COLO668 (cell line): ENCODE measurements around the gene MSH5.
"Not testable (repeated sequence)": the region's sequence is repeated elsewhere in the genome, so short reads cannot be mapped to it uniquely, and the experiment has no call there.

Experiments used
- DNase-seq: peaks from one replicate; lab custom pipeline; 2025; ENCODE audit not compliant: unreplicated experiment; lab: John Stamatoyannopoulos, UW

MSH5 gene

DNA sequence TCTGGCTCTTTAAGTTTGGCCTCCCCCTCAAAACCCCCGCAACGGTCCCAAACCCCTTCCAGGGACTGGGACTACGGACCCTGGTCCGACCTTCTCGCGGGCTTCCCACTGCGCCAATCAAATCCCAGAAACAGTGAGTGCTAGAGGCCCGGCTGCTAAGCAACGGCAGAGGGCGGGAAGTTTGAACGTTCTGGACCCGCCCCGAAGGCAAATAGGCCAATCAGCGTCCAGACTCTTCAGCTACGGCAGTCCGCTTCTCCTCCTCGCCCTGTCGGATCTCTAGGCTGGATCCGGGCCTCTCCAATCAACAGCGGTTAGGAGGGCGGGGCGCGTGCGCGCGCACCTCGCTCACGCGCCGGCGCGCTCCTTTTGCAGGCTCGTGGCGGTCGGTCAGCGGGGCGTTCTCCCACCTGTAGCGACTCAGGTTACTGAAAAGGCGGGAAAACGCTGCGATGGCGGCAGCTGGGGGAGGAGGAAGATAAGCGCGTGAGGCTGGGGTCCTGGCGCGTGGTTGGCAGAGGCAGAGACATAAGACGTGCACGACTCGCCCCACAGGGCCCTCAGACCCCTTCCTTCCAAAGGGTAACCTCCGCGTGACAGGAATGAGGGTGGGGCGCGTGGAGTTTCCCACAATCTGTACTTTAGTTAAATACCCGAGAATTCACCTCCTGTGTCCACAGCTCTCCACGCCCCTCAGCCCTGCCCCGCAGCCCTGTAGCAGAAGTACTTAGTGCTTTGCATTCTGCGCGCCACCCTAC, at the start of gene MSH5:
Gene MSH5, plus strand, starts transcription at position 367 of the 758 bp plus-strand sequence. CDS start 462 bp downstream, outside the sequence.
- peak; percentile 97 for DNase-seq

DNA sequence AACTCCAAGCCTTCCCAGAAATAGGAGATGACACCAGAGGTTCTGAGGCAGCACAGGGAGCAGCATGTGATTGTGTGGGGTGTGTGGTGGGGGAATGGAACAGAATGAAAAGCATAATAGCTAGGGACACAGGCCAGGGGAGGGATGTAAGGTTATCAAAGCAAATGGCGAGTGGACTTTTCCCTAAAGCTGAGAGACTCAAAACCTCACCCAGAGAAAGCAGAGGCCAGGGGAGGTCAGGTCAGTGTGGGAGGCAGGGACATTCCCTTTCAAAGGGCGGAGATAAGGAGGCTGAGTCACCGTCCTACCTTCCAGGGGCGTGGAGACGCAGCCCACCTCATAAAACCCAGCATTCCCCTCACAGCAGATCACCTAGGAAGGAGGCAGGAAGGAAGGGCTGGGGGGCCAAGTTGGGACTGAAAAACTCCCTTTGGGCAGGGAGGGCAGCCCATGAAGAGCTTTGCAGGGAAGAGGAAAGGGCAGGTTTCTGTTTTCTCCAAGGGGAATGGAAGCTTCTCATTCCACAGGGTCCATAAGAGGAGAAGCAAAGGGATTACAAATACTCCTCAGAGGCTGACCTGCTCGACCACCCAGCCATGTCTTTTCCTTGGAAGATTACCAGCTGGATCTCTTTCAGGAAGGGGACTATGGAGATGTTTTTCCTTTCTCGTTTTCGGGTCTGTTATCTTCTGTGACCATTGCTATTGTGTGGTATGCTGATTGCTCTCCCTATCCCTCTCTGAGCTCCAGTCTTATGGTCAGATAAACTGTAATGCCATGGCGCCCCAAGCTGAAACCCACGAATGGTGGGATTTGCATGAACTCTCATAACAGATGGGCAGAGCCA, 49.4 kb upstream of the MSH5 start:
- no peak for DNase-seq

DNA sequence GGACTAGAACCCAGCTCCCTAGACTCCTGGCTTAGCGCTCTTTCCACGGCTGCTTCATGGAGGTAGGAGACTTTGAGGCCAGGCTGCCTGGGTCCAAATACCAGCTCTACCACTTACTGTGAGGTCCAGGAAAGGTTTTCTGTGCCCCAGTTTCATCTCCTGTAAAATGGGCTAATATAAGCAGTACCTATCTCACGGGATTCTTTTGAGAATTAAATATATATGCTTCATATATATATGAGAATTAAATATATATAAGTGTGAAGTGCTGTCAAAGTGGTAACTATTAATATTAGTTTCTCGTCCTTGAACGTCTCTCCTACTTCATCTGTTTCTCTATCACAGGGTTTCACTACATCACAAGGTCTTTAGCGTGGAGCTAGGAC, 48.7 kb upstream of the MSH5 start:
- DNase-seq = no peak

DNA sequence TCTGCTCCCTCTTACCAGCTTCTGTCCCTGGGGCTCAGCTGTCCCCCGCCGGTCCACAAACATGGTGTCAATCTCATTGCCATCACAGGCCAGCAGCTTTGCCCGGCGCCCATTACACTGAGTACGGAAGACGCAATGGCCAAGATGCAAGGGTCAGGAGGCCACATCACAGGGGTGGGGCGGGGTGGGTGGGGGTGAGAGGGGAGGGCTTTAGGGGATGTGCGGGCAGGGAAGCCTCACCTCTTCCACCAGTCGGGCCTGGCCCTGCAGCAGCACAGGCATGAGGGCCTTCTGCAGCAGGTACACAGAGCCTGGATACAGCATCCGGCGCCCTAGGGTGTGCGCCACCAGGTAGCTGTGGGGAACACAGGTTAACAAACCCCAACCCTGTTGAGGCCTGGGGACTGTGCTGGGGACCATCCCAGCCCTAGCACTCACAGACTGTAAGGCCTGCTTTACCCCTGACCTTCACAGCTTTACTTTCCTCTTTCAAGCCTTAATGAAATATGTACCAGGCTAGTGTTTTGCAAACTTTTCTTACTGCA, 48.2 kb upstream of the MSH5 start:
- no peak for DNase-seq

DNA sequence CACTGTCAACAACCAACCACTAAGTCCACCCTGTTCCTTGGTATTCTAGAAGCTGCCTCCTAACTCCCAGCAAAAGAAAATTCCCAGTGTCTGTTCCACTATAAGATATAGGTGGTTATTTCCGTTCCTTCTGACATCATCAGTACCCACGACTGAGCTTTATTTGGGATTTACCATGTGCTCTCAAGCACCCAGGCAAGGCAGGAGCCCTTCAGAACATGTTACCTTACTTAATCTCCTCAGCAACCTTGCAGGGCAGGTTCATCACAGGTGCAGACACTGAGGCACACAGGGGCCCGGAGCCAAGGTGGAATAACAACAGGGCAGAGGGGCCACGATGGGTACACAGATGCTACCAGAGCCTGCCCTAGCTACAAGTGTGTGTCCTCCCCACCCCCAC, 47.5 kb upstream of the MSH5 start:
- DNase-seq = no peak

DNA sequence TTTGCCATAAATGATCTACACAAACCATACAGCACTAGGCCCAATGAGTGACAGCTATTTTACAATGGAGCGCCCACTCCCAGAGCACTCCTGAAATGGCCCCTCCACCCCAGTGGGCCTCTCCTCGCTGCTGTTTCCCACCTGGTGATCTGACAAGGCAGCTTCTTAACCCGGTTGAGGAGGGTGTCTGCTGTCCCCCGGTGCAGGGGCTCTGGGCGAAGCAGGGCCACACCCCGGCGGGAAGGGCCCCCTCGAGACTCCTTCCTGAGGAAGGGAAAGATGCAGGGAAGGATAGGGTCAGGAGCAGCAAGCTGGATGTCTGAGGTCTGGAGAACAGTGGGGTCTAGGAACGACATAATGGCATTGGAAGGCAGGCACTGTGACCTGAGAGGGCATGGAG, 46.9 kb upstream of the MSH5 start:
- DNase-seq = no peak

DNA sequence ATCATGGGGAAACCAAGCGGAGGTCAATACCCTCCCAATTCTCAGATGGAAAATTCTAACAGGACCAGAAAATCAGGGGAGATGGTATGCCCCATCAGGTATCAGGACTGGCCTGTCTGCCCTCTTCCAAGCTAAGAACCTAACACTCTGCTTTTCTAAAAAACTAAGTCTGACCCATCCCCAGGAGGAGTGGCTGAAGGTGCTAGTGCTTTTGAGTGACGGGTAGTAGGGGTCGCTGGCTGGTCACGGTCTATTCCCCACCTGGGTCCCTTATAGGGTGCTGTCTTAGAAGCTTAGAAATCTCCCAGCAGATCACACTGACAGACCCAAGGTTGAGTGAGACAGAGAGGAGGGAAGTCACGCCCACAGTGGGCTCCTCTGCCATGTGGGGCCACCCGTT, 46.3 kb upstream of the MSH5 start:
- DNase-seq = no peak

DNA sequence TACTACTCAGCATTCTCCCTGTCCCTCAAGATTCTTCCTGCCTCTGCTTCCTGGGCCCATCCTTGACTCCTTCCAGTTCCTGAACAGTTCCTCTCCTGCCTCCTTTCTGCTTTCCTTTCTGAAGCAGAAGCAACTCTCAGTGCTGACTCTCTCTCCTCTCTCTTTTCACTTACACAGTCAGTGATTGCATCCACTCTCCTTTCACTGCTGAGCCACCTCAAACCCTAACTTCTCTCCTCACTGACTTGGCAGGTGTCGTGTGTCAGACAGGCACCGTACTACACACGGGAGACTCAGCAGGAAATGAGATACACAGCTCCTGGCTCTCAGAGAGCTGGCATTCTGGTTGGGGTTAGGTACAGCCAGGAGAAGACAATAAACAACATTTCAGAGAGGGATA, 42.2 kb upstream of the MSH5 start:
- DNase-seq = no peak

DNA sequence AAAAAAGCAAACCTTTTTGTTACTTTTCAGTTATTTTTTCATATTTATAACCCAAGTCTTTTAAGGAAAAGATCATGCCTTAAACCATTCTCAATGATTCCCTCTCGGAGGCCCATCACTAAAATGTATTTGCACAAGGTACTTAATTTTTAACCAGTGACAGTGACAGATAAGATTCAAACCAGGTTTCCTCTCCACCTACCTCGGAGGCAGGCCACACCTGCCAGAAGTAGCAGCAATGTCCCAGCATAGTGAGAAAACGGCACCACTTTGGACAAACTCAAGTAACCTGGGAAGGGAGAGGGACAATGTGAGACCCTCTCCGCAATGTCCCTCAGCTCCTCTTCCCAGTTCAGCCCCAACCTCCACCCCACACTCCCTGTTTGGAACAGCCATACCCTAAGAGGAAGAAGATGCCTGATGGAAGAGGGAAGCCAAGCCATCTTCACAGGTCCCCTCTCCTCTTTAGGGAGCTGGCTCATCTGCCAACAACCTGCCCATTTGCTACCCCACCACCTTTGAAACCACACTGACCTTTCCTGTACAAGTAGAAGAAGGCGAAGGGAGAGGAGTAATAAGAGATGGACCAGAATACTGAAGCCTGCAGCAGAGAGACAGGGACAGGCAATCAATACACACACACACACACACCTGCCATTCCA, 38.9 kb upstream of the MSH5 start:
- no peak for DNase-seq

DNA sequence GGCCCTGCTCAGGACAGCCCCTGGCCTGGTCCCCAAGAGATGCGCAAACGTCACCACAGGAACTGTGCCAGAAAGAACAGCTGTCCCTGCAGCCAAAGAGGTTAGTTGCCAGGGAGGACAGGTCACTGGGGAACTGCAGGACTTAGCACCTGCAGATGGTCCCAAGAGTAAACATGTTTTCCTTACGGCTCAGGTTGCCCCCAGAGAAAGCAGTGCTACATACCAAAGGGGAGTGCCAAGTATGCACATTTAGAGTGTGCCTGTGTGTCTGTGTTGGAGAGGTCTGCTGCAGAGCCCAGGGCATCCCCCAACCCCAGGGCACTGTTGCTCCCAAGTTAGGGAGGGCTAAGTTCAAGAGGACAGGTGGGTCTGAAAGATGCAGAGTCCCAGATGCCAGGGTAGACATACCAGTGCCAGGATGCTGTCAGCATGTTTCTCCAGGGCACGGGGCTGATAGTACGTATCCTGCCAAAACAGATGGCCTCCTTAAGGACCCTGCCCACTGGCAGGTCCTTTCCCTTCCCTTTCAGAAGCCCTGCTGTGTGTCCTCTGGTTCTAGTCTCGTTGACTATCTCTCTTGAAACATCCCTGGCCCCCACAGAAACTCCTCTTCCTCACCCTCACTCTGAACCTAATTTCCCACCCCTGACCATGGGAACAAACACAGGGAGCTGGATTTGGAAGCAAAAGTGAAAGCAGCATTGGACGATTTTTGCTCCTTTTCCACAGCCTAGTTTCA, 38.0 kb upstream of the MSH5 start:
- DNase-seq = peak; percentile 39

DNA sequence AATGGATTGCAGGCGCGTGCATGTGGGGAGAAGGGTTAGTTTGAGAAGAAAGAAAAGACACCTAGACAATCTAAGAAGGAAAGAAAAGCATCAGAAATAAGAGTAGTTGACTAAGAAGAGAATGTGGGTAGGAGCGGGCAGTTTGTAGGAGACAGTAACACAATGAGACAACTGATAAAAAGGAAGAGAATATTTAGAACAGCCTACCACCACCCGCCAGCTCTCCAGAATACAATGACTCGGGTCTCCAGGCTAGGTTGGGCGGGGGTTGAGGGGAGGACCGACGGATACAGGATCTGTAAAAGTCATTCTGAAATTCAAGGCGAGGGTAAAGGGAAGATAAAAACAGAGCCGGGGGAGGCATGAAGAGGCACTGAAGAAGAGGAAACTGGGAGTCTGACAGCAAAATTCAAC, 37.4 kb upstream of the MSH5 start:
- DNase-seq = no peak

DNA sequence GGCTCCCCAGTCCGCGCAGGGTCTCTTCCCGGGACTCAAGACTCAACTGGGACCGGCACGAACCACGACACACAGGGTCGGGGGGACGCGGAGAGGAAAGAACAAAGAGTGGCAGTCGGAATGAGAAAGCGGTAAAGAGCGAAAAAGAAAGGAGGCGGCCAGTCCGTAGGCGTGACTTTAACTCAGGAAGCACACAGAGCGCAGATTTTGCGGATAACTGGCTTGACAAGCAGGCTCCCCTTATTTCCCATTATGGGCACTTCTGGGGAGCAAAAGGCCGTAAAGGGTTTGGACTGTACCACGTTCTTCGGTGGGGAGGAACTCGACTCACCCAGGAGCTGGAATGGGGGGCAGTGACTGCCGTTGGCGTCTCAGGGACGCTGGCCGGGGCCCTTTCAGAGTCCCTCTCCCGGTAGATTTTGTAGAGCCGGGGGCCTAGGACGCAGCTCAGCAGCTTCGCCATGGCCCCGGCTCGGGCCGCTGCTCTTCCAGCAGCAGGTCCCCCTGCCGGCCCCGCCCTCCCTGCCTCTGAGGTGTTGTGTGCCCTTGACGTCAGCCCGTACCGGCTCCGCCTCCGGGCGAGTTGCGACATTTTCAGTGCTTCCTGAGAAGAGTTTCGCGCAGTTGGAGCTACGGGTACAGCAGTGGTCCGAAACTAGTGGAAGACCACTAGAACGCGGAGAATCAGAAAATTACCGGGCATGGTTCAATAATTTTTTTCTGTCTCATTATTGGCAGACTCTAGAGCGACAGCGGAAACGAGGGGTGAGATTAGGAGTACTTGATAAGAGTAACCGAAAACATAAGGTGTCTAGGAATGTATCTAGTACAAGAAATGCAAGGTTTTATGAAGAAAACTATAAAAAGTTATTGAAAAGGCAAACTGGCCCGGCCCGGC, 36.7 kb upstream of the MSH5 start, which contains the start of gene ABHD16A:
Gene ABHD16A, minus strand, starts transcription at position 506 of the 898 bp plus-strand sequence. Its CDS starts 43 bp downstream, at position 463.
- peak; percentile 95 for DNase-seq

DNA sequence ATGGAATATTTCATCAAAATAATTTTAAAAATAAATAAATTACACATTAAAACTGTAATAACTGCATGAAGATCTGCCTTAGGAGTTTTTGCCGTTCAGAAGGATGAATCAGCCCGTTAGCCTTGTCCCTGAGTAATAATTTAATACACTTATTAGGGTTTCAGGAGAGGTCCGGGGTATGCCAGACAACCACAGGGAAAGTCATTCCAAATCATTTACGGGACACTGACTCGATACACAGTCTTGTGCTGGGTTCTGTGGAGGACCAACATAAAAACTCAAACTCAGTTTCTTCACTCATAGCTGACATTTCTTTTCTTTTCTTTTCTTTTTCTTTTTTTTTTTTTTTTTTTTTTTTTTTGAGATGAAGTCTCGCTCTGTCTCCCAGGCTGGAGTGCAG, 33.9 kb upstream of the MSH5 start:
- DNase-seq = no peak

DNA sequence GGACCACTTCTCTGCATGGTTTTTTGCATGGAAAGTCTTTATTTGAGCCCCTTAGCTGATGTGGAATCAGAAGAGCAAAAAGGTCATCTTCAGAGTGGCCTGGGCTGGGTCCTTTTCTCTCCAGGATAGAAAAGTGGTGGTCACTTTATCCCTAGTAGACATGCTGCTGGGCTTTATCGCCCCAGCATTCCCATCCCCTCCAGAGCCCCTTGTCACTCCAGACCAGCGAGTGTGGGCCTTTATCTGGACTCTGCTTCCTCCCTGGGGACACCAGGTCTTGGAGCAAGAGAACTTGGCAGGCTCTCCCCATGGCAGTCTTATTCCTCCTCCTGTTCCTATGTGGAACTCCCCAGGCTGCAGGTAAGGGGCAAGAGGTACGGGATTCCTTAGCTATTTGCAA, 33.2 kb upstream of the MSH5 start, which contains the start of gene LY6G6F:
Gene LY6G6F, plus strand, starts transcription at position 268 of the 400 bp plus-strand sequence. Its CDS starts 41 bp downstream, at position 309.
- DNase-seq = no peak

DNA sequence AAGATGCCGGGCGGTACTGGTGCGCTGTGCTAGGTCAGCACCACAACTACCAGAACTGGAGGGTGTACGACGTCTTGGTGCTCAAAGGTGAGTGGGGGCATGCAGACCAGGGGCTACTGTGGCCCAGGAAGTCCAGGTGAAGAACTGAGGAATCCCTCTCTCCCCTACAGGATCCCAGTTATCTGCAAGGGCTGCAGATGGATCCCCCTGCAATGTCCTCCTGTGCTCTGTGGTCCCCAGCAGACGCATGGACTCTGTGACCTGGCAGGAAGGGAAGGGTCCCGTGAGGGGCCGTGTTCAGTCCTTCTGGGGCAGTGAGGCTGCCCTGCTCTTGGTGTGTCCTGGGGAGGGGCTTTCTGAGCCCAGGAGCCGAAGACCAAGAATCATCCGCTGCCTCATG, 32.1 kb upstream of the MSH5 start:
- no peak for DNase-seq

DNA sequence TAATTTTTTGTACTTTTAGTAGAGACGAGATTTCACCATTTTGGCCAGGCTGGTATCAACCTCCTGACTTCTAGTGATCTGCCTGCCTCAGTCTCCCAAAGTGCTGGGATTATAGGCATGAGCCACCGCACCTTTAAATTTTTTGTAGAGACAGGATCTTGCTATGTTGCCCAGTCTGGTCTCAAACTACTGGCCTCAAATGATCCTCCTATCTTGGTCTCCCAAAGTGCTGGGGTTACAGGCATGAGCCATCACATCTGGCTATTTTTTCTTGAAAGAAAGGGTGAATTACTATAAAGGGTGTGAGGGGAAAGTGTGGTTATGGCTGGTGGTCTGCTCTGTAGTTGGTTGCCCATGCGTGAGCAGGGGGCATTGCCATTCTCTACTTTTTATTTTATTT, 31.6 kb upstream of the MSH5 start:
- DNase-seq = no peak

DNA sequence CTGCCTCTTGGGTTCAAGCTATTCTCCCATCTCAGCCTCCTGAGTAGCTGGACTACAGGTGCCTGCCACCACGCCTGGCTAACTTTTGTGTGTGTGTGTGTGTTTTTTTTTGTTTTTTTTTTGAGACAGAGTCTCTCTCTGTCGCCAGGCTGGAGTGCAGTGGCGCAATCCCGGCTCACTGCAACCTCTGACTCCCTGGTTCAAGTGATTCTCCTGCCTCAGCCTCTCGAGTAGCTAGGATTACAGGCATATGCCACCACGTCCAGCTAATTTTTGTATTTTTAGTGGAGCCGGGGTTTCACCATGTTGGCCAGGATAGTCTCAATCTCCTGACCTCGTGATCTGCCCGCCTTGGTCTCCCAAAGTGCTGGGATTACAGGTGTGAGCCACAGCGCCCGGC, 30.6 kb upstream of the MSH5 start:
- not testable (repeated sequence) for DNase-seq

DNA sequence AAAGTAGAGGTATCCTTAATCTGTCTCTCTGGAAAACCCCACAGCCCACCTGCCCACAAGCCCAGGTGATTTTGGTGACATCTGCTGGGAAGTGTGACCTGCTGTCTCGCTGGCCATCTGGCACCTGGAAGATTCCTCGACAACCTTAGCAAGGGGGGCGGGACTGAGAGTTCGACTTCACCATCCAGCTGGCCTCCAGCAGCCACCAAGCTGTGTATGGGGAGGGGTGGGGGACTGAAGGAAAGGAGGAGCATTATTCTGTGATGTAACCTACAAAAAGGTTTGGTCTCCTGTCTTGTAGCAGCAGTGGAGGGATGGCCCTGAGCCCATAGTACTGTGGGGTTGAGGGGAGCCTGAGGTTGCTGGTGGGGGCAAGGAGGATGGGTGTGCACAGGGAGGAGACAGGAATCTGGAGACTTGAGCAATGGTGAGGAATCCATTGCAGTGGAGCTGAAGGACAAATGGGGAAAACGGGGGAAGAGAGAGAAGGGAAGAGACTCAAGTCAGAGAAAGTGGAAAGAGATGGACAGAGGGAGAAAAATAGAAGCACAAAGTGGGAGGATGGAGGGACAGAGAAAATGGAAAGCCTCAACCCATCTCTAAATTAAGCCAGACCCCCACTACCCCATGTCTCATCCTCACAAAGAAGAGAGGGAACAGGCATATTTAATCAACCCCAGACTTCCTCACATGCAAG, 29.1 kb upstream of the MSH5 start:
- no peak for DNase-seq

DNA sequence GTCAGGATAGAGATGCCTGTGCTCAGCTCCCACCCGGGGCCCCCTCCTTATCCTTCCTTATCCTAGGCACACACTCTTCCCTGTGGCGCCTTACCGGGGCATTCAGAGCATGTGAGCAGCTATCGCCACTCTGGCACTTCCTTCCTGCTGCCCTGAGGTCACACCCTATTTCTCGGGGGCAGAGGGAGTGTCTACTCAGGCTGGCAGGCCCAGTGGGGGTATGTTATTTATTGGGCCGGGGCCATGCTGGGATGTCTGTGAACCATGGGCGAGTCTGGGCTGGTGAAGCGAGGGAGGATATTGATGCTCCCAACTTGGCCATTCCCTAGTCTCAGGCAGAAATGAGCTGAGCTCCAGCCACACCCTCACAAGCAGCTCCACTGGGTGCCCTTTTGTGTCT, 28.6 kb upstream of the MSH5 start:
- no peak for DNase-seq
